K562 (cell line): ENCODE data around the gene ID2. TPM values are rescaled to one million over a fixed set of nuclear protein-coding genes. Genes with fewer than 3 reads are reported as not detected.

Experiments used
- ATAC-seq: fragments of 200-7000 bp; cut with Tn5 transposase; 3 replicates; pipeline ENCODE4 v1.9.1; 2020; ENCODE audit warnings: moderate library complexity
- BruUV-seq: library from RNA; stranded (reverse); fragments of 400-500 nt; replicated peaks from 2 replicates; lab custom pipeline; 2021; lab: Mats Ljungman, UMichigan
- CTCF ChIA-PET: fragments of 300-600 bp; formaldehyde crosslinking; extraction: SDS; loops from one replicate; lab custom pipeline; 2021; ENCODE audit warnings: low intra/inter-chr PET ratio; lab: Yijun Ruan, JAX
- POLR2A ChIA-PET: fragments of 300-600, 350-650 bp; sonication (Branson Sonifier 250); formaldehyde crosslinking; extraction: SDS; loops from one replicate; lab custom pipeline; 2021; ENCODE audit warnings: antibody characterized with exemption, inconsistent platforms; lab: Yijun Ruan, JAX
- DNase-seq, 4 experiments: peaks; one replicate each; pipeline versions ENCODE4 v3.0.0 to v3.0.0-alpha.2; 2011 to 2018; ENCODE audit warnings: low spot score in 3 of 4, mixed read lengths in 3 of 4; ENCODE audit errors: extremely low read depth in 1 of 4
- FAIRE-seq: peaks from 2 replicates; lab custom pipeline; 2011; peaks lifted over from hg19 to GRCh38; lab: Jason Lieb, UNC
- H2AFZ ChIP-seq: 2 replicates; pipeline ENCODE4 v1.6.0; 2011; ENCODE audit warnings: low read depth, low read length, control low read depth, inconsistent platforms
- H3K27ac ChIP-seq: fragments of 200-600 bp; 3 replicates; pipeline ENCODE4 v1.8.0; 2011; ENCODE audit warnings: low read depth, mild to moderate bottlenecking, control low read depth, inconsistent platforms, low read length, moderate library complexity, mixed read lengths; ENCODE audit errors: extremely low read depth
- H3K27me3 ChIP-seq, 2 experiments: fragments of 300-600 bp in 1 of 2; 2 replicates in 1 of 2; 3 replicates in 1 of 2; pipeline versions ENCODE4 v1.6.0 to v1.8.0; 2011; ENCODE audit warnings: inconsistent platforms in 2 of 2, low read length in 2 of 2, mild to moderate bottlenecking in 1 of 2, mixed read lengths in 1 of 2, moderate library complexity in 1 of 2; ENCODE audit not compliant: control insufficient read depth in 2 of 2, insufficient read depth in 2 of 2
- H3K36me3 ChIP-seq: fragments of 300-600 bp; 3 replicates; pipeline ENCODE4 v1.8.0; 2011; ENCODE audit warnings: mild to moderate bottlenecking, low read length, inconsistent platforms; ENCODE audit not compliant: control insufficient read depth, insufficient read depth
- H3K4me1 ChIP-seq, 2 experiments: fragments of 200-600 bp in 1 of 2; replicated peaks in 1 of 2; 2 replicates in 1 of 2; 3 replicates in 1 of 2; pipeline versions ENCODE4 v1.5.1 to v1.8.0; 2011; ENCODE audit warnings: inconsistent platforms in 2 of 2, low read length in 2 of 2, mild to moderate bottlenecking in 1 of 2, mixed read lengths in 1 of 2, moderate library complexity in 1 of 2; ENCODE audit not compliant: control insufficient read depth in 2 of 2, insufficient read depth in 2 of 2
- H3K4me2 ChIP-seq: 2 replicates; pipeline ENCODE4 v1.6.1; 2011; ENCODE audit warnings: low read length, control low read depth, inconsistent platforms, mixed read lengths; ENCODE audit not compliant: insufficient read depth
- H3K4me3 ChIP-seq: fragments of 200-600 bp; sonication (generic), shearing (Covaris generic); 2 replicates; pipeline ENCODE4 v1.5.1; 2016; ENCODE audit warnings: control low read depth, inconsistent platforms
- H3K79me2 ChIP-seq: fragments of 200-600 bp; 3 replicates; pipeline ENCODE4 v1.8.0; 2011; ENCODE audit warnings: low read length, inconsistent platforms; ENCODE audit not compliant: control insufficient read depth, insufficient read depth
- H3K9ac ChIP-seq, 2 experiments: 2 replicates each; pipeline versions ENCODE4 v1.6.0 to v1.6.1; 2011; ENCODE audit warnings: low read depth in 2 of 2, low read length in 2 of 2, control low read depth in 1 of 2, inconsistent platforms in 1 of 2, mild to moderate bottlenecking in 1 of 2, mixed read lengths in 1 of 2; ENCODE audit not compliant: insufficient read depth in 1 of 2
- H3K9me1 ChIP-seq: one replicate; pipeline ENCODE4 v1.6.0; 2011; ENCODE audit warnings: inconsistent platforms, mild to moderate bottlenecking, low read length, moderate library complexity; ENCODE audit not compliant: control insufficient read depth, insufficient read depth
- H3K9me3 ChIP-seq: replicated peaks from 2 replicates; pipeline ENCODE4 v1.5.1; 2011; ENCODE audit warnings: low read depth, low read length, inconsistent platforms; ENCODE audit not compliant: control insufficient read depth, insufficient read depth
- H4K20me1 ChIP-seq: replicated peaks from 2 replicates; pipeline ENCODE4 v1.6.1; 2011; ENCODE audit warnings: low read length, inconsistent platforms, mixed read lengths; ENCODE audit not compliant: control insufficient read depth, insufficient read depth
- NFIC ChIP-seq: fragments of 450-650 bp; IDR thresholded peaks from 2 replicates; pipeline ENCODE4 v1.6.1; 2017; ENCODE audit warnings: mild to moderate bottlenecking, inconsistent platforms
- WGBS: fragments of 100-300 bp; shearing (Covaris generic); methylation state at CpG from one replicate; pipeline ENCODE4 v1.1.6; 2016; ENCODE audit warnings: low coverage, mixed read lengths; ENCODE audit not compliant: insufficient coverage; ENCODE audit errors: missing lambda C conversion rate; 5-methylcytosine and 5-hydroxymethylcytosine counted together
- in situ Hi-C: fragments of 300-500 bp; cut with MboI; formaldehyde crosslinking; loops from 4 replicates; pipeline ENCODE4 v1.15.0; 2018; ENCODE audit warnings: inconsistent platforms, mixed read lengths
- intact Hi-C: fragments of 100-400 bp; cut with micrococcal nuclease; formaldehyde crosslinking; loops from 2 replicates; pipeline ENCODE4 v1.14.2; 2022
- polyA plus RNA-seq, 8 experiments: library from polyadenylated mRNA; depleted of rRNA in 4 of 8; stranded (reverse) in 5 of 8; unstranded in 3 of 8; fragments of >200 nt; fragmentation: Nextera tagmentation in 2 of 8; fragmentation: Illumina TruSeq in 1 of 8; extraction: Ambion mirVana in 2 of 8; extraction: Trizol in 1 of 8; gene quantifications; 2 replicates each; pipeline versions ENCODE4 v1.2.1 to v1.2.3, GENCODE V29; 2011 to 2014; ENCODE audit warnings: inconsistent platforms in 1 of 8, missing spikeins in 1 of 8
- total RNA-seq, 7 experiments: library from RNA; depleted of rRNA in 6 of 7; stranded (reverse); fragments of >200 nt in 6 of 7; fragmentation: Illumina TruSeq in 2 of 7; extraction: Trizol in 2 of 7; gene quantifications; 2 replicates each; pipeline versions ENCODE4 v1.2.1 to v1.2.3, GENCODE V29; 2011 to 2021; ENCODE audit warnings: low replicate concordance in 1 of 7
- TF ChIP-seq, protein P1 (sequence below): fragments of 450-650 bp; formaldehyde crosslinking; IDR thresholded peaks from 2 replicates; pipeline ENCODE4 v1.4.0; 2022; ENCODE audit warnings: missing genetic modification characterization

Gene ID2
- total and polyA plus RNA-seq, 9 of the 15 experiments (the other 6 are each of a cell fraction or from before 2014, with no cell fraction given), result 8.0 to 35.7 (median 16.6) TPM

DNA sequence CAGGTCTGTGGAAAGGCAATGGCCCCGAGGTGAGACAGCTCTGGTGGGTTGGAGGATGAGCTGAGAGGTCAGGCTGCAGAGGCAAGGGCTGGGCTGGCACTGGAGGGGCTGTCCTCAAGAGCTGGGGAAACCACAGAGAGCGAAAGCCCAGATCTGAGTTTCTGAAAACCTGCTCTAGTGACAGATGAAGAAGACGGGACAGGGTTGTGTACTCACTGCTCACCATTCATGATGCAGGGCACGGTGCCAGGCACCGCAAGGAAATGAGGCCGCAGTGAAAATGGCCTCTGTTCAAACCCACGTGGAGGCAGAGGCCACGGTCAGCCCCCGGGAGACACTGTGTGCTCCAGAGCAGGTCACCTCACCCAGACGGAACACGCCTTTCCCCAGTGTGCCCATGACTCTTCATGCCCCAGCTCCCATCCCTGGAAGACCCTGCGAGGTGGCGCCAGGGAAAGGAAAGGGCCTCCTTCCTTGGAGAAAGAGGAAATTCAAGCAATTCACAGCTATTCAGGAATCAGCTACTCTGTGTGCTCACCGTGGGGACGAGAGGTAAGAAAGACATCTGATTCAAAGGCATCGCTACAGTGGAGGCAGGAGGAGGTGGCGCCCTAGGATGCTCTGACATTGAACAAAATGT, 24.3 kb upstream of the ID2 start:
- no peak overlapping the region for H3K4me3 ChIP-seq
- CTCF ChIA-PET, result no interaction called here
- no peaks in the 10 kb centered on the region for H4K20me1 ChIP-seq
- H3K4me1 ChIP-seq, result peaks cover 13 to 28% of the 10 kb centered on the region in 2 experiments
- no peaks in the 10 kb centered on the region for H3K79me2 ChIP-seq
- no peak overlapping the region for H2AFZ ChIP-seq
- 38% methylated on average over 17 of the region's 17 CpGs for WGBS
- H3K4me2 ChIP-seq, result no peak overlapping the region
- H3K9me3 ChIP-seq, result no peaks in the 10 kb centered on the region
- H3K9ac ChIP-seq, result no peak overlapping the region
- no peak overlapping the region for H3K27ac ChIP-seq
- no peaks in the 10 kb centered on the region for H3K36me3 ChIP-seq
- peaks cover 0 to 6% of the 10 kb centered on the region in 2 experiments; a peak in 1 of 5 replicates for H3K27me3 ChIP-seq
- no TSS peak for BruUV-seq
- no peak for ATAC-seq
- TF ChIP-seq, protein P1, sequence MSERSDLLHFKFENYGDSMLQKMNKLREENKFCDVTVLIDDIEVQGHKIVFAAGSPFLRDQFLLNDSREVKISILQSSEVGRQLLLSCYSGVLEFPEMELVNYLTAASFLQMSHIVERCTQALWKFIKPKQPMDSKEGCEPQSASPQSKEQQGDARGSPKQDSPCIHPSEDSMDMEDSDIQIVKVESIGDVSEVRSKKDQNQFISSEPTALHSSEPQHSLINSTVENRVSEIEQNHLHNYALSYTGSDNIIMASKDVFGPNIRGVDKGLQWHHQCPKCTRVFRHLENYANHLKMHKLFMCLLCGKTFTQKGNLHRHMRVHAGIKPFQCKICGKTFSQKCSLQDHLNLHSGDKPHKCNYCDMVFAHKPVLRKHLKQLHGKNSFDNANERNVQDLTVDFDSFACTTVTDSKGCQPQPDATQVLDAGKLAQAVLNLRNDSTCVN (CRISPR knock-in tag), result no peak
- peak; percentile 24; the same call in 1 of the 2 replicates for TF ChIP-seq NFIC
- TF ChIP-seq, all 486 proteins: peak for 1
- intact Hi-C loops, result no loop called here
- POLR2A ChIA-PET, result interaction anchor here (1.7 kb wide), 1 partner anchor 25 kb away, joined by 6 read pairs; the partner anchor contains the start of gene ID2
- FAIRE-seq, result no peak
- no peak for DNase-seq
- in situ Hi-C loops, result no loop called here
- H3K9me1 ChIP-seq, result no peaks in the 10 kb centered on the region
